Measurements from ENCODE around the gene ARFGEF2.
"Not testable (repeated sequence)": the region's sequence is repeated elsewhere in the genome, so short reads cannot be mapped to it uniquely, and the experiment has no call there.

Gene ARFGEF2

DNA sequence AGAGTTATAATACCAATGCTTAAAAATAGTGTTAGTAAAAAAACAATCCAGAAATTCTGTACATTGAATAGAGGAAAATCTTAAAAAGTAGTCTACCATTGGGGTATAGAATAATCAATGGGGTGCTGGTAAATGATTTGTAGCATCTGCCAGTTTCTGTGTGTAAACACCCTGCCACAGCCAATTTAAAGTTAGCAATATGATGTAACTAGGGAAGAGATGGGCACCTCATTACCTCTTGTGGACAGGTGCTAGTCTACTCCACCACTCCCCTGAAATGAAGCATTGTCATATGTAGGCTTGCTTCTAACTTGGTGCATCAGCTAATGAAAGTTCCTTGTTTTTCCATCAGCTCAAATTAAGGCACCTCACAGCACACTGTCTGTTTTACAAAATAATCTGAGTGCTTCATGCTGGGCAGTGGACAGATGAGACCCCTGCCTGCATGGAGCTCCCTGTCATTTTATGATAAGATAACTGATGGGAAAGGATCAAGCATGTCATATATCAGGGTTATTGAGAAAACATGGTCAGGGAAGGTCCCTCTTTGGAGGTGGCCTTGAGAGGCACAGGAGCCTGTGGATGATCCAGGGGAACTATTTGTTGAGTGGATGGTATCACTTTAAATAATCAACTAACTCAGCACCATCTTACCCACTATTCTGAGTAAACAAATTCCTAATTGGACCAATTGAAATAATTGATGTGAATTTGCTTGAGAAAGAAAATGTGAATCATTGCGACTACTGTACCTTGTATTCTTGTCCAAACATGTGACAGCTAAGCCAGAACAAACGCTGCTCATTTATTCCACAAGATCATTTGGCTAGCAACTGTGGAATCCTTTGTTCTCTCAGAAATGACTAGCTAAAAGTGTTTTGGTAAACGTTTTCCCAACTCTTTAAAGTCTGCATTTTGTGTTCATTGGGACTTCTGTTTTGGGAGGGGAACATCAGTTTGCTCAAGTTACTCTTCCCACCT, 78.7 kb downstream of the ARFGEF2 start:
- peak; percentile 31 for DNase-seq (ENCODE audit: low spot score)

DNA sequence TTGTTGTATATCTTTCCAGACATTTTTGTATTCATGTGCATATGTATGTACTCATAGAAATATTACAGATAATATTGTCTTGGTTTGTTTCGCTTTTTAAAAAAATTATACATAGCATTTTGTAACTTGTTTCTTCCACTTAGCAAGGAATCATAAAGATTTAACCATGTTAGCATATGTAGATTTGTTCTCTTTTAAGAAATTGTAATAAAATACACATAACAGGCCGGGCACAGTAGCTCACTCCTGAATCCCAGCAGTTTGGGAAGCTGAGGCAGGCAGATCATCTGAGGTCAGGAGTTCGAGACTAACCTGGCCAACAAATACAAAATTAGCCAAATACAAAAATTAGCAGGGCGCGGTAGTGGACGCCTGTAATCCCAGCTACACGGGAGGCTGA, 80.2 kb downstream of the ARFGEF2 start:
- DNase-seq (ENCODE audit: low spot score) = no peak

DNA sequence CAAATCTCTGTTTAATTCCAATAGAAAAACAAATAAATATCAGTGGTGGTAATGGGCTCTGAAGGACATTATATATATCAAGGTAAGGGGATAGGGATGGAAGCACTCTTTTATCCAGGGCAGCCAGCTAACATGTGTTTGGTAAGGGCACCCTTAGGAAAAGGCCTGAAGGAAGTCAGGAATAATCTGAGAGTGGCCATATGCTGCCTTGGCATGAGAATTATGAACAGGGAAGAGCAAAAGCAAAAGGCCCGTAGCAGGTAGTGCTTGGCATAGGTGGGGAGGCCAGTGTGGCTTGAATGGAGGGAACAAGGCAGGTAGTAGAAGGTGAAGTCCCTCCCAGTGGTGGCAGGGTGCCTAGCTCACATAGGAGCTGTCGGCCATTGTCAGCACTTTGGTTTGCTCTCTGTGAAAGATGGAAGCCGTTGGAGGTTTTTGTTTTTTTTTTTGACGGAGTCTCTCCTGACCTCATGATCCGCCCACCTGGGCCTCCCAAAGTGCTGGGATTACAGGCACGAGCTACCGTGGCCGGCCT, 85.0 kb downstream of the ARFGEF2 start:
- no peak for DNase-seq (ENCODE audit: low spot score)

DNA sequence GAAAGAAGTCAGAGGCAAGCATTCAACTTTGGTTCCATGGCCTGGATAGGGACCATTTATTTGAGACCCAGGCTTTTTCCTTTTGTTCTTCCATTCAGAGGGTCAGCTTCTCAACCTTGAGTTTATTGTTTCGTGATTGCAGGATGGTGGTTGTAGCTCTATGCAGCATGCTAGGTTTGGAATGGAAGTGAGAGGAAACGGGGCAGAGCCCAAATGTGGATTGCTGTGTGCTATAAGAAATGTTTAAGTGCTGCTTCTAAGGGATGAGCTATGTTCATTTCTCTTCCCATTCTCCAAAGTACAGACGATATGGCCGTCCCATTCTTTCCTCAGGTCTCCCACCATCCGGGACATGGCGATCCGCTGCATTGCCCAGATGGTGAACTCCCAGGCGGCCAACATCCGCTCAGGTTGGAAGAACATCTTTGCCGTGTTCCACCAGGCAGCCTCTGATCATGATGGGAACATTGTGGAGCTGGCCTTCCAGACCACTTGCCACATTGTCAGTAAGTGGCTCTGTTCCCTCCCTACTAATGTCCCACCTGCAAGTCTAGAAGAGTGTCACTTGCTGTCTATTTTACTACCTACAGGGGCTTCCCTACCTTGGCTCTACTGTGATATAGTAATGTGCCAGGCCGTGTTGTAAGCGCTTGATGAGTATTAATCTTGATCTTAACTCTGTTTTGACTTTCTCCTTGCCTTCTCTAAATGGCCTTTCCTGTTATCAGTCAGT, 88.6 kb downstream of the ARFGEF2 start:
- no peak for DNase-seq (ENCODE audit: low spot score)

DNA sequence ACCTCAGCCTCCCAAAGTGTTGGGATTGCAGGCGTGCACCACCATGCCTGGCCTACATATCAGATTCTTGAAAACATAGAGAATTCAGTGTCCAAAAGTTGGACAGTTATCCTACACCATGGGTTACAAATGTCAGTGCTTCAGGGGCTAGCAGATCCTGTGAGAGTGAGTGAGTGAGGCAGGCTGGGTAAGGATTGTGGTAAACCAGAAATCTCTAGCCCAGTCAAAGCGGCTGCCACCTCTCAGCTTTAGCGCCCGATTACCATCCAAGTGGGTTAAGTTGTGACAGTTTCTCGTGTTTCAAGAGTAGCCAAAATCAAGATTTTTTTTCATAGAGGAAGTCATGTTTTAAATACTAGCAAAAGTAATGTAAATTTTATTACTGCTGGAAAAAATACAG, 102.7 kb downstream of the ARFGEF2 start:
- DNase-seq (ENCODE audit: low spot score) = no peak

DNA sequence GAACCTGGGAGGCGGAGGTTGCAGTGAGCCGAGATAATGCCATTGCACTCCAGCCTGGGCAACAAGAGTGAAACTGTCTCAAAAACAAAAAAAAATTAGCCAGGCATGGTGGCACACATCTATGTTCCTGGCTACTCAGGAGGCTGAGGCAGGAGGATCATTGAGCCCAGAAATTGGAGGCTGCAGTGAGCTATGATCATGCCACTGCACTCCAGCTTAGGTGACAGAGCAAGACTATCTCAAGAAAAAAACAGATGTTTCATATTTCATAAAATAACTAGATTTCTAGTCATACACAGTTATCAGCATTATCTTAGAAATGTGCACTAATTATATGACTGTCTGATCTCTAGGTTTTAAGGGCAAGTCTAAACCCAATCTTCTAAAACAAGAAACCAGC, 106.7 kb downstream of the ARFGEF2 start:
- DNase-seq (ENCODE audit: low spot score) = not testable (repeated sequence)

DNA sequence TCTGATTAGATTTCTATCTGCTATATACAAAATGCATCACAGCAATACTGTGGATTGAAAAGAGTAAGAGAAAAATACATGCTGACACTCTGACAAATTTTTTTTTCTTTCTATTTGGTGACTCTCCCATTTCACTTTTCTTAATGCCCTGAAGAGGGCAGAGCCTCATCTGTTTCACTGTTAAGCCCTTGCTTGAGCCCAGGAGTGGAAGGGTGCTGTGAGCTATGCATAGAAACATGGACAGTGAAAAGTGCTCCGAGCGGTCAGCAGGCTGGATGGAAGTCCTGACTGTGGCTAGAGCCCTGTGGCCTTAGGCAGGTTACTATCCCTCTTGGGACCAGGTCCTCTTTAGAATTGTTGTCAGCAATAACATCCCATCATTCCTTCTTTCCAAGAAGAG, 107.2 kb downstream of the ARFGEF2 start:
- DNase-seq (ENCODE audit: low spot score) = no peak

DNA sequence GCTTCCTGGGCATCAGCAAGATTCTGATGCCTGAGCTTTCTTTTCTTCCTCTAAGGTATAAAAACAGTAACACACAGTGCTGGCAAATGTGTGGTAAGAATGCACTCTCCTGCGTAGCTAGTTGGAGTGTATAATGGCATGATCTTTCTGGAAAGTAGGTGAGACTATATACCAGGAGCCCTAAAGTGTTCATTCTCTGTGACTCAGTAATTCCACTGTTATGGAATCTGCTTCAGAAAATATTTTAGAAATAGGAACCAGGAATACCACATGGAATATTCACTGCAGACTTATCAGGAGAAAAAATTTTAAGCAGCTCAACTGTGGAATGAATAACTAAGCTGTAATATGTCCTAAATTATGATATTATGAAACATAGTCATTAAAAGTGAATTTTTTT, 107.7 kb downstream of the ARFGEF2 start:
- no peak for DNase-seq (ENCODE audit: low spot score)

DNA sequence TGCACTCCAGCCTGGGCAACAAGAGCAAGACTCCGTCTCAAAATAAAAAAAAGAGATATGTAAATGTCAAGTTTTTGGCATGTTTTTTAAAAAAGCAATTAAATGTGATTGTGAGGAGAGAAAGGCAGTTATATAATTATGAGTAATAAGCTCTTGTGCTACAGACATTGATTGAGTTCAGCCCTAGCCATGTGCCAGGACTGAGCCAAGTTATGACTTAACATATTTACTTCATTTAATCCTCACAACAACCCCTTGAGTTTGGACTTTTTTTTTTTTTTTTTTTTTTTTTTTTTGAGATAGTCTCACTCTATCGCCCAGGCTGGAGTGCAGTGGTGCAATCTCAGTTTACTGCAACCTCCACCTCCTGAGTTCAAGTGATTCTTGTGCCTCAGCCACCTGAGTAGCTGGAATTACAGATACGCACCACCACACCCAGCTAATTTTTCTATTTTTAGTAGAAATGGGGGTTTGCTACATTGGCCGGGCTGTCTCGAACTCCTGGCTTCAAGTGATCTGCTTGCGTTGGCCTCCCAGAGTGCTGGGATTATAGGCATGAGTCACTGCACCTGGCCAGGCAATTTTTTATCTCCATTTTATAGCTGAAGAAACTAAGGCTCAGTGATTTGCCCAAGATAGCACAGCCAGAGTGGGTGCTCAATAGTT, 109.6 kb downstream of the ARFGEF2 start:
- DNase-seq (ENCODE audit: low spot score) = no peak

DNA sequence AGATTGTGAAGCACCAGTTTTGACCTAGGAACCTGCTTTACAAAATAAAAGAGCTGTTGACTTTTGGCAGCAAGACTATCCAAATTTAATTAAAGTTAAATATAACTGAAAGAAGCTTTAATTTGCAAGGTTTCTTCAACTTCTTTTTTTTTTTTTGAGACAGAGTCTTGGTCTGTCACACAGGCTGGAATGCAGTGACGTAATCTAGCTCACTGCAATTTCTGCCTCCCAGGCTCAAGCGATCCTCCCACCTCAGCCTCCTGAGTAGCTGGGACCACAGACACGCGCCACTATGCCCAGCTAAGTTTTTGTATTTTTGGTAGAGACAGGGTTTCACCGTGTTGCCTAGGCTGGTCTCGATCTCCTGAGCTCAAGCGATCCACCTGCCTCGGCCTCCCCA, 110.9 kb downstream of the ARFGEF2 start:
- DNase-seq (ENCODE audit: low spot score) = no peak

DNA sequence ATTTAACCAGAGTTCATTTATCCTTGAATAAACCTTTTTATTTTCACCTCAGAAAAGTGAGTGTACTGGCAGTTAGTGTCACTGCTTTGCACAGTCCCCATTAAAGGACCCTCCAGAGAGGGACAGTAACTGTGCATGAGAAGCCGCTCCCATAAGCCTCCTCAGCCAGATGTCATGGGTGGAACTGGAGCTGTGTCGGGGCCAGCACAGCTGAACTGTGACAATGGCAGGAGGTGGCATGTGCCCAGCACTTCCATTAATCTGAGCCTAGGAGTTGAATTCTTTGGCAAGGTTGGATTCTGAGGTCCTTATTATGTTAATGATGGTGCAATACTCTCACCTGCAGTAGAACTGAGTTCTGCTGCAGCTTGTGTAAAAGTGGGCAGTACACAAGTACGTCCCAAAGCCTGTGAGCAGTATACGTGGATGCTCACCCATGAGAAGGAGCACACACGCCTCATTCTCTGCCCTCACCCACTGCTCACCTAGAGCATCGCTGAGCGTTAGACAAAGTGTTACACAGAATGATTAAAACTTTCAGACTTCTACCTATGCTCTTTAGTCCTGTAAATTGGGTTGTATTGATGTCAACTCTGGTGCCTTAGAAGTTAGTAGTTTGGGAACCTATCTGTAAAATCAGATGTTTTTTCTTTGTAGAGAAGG, 112.7 kb downstream of the ARFGEF2 start:
- no peak for DNase-seq (ENCODE audit: low spot score)

DNA sequence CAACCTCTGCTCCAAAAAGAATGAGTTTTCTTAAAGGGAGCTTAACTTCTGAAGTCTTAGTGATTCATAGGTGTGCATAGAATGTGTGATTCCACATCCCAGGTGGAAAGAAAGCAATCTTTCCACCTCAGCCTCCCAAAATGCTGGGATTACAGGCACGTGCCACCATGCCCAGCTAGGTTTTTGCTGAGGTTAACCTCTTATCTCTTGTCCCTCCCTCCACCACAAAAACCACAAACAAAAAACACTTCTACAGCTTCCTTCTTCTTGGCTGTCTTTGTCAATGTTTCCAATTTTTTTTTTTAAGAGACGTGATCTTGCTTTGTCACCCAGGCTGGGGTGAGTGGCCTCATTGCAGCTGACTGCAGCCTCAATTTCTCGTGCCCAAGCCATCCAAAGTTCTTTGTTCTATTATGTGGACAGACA, 116.5 kb downstream of the ARFGEF2 start:
- DNase-seq (ENCODE audit: low spot score) = no peak

DNA sequence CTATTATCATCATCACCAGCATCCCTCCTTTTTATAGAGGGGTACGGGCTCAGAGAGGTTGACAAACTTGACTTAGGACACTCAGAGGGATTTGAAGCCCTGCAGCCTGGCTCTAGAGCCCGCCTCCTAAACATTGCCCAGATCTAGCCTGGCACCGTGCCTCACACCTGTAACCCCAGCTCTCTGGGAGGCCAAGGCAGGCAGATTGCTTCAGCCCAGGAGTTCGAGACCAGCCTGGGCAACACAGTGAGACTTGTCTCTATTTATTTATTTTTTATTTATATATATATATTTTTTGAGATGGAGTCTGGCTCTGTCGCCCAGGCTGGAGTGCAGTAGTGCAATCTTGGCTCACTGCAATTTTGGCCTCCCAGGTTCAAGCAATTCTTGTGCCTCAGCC, 118.3 kb downstream of the ARFGEF2 start:
- DNase-seq (ENCODE audit: low spot score) = no peak

DNA sequence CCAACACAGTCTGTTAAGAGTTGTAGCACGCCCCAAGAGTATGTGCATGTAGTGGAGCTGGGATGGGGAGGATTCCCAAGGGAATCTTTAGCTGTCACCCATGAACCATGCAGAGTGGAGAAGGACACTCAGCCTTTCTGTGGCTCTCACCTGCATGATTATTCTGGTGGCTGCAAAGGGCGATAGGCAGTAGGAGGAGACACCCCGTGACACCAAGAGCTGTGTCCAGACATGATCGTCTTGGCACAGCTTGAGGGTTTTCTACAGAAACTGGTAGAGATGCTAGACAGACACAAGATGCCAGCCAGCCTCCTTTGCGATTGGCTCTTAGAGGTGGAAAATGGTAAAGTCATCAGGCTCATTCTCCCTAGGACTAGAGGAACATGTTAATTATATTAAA, 121.5 kb downstream of the ARFGEF2 start:
- no peak for DNase-seq (ENCODE audit: low spot score)

DNA sequence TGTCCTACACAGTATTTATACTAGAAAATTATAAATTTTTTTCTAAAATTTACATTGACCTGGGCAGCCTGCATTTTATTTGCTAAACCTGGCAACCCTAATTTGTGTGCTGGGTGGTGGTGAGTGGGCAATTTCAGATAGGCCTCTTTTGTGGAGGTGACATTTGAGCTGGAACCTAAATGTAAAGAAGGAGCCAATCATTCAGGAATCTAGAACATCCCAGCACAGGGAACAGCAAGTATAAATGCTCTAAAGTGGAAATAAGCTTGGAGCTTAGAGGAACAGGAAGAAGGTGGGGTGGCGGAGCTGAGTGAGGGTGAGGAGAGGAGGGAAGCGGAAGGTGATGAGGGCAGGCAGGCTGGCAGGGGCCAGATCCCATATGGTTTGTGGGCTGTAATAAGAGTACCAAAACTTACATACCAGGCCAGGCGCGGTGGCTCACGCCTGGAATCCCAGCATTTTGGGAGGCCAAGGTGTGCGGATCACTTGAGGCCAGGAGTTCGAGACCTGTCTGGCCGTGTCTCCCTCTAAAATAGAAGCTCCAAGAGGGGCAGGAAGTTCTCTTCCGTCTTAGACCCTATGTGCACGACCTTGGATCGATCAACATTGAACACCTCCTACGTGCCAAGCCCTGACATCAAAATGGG, 124.1 kb downstream of the ARFGEF2 start:
- DNase-seq (ENCODE audit: low spot score) = peak; percentile 37

DNA sequence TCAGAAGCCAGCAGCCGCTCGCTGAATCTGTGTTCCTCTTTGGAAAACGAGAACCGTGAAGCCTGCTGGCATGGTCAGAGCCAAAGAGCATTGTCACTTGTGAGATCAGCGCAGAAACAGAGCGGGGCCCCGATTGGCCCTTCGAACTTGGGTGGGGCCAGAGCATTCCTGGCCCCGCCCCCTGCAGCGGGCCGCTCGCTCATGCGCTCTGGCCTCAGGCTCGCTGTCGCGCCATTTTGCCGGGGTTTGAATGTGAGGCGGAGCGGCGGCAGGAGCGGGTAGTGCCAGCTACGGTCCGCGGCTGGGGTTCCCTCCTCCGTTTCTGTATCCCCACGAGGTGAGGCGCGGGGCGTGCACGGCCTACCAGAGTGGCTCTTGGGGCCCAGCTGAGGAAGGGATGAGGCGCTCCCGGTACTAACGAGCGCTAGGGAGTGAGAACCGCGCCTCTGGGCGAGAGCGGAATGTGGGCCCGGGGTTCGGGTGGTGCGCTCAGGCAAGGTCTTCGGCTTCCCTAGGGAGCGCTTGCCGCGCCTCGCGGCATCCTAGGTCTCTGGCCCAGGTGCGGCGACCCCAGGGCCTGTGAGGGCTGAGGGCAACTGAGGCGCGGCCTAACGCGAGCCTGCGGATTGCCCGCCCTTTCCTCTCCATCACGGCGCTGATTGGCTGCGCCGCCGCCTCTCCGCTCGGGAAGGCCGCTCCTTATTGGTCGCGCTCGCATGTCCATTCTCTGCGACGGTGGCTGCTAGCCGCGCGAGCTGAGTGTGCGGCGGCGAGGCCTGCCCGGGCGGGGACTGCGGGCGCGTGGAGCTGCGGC, 124.8 kb downstream of the ARFGEF2 start, which contains the start of gene CSE1L:
Gene CSE1L, plus strand, starts transcription at position 226 of the 814 bp plus-strand sequence. CDS start 12,152 bp downstream, outside the sequence.
- DNase-seq (ENCODE audit: low spot score) = peak; percentile 96

DNA sequence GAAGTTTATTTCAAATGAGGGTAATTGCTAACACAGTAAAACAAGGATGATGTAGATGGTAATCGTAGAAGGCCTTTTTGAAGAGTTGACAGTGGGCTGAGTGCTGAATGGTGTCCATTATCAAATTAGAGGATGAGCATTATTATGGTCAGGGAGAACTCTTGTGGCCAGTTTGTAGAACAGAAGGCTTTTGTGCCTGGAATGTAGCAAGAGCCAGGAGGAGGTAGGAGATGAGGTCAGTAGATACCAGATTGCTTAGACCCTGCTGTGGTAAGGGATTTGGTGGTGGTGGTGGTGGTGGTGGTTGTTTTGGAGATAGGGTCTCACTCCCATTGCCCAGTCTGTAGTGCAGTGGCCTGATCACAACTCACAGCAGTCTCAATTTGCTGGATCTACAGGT, 130.8 kb downstream of the ARFGEF2 start:
- DNase-seq (ENCODE audit: low spot score) = no peak

DNA sequence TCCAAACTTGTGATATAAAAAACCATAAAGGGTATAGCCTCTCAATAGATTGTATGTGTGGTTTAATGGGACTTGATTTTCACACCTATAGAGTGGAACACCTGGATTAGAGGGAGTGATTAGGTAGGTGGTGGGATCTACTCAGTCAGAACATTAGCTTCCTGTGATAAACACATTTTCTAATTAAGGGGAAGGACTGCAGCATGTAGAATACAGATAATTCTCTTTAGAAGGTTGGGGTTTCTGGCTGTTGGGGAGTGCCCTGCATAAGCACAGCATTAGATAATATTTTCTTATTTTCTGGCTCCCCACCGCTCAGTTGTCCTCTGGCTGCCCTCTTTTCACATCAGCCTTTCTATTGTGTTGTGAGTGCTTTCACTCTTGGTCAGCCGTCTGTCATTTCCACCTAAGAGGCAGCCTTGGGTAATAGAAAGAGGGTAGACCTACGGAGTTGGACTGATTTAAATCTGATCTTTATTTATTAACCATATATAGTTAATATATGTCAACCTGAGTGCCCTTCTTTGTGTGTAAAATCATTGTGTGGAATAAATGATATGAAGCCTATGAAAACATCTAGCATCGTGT, 132.6 kb downstream of the ARFGEF2 start:
- no peak for DNase-seq (ENCODE audit: low spot score)

DNA sequence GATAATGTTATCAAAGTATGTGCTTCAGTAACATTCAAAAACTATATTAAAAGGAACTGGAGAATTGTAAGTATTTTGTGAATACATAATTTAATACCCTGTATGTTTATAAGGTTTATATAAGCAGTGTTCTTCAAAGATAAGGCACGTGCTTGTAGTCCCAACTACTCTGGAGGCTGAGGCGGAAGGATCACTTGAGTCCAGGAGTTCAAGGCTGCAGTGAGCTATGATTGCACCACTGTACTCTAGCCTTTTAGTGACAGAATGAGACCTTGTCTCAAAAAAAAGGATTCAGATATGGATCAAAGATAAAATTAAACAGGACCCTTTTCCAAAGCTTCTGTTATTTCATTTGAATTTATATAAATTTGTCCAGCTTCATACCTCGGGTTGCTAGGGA, 141.8 kb downstream of the ARFGEF2 start:
- no peak for DNase-seq (ENCODE audit: low spot score)

DNA sequence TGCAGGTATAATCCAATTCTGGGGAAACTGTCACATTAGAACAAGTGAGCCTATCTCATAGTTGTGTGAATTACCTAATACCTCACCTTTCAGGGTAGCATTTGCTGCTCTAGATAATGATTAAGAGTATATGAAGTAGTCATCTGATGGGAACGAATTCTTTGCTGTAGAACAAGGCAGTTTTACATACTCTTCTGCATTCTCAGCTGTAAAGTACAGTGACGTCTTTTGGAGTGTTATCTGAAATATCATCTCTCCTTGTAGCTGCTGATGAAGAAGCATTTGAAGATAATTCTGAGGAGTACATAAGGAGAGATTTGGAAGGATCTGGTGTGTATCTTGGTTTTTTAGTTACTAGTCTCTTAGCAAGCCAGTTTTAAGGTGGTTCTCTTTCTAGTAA, 153.0 kb downstream of the ARFGEF2 start:
- no peak for DNase-seq (ENCODE audit: low spot score)

All from putamen (tissue), 1 donor.